Limb (tissue), 2 donors: ENCODE measurements around the gene ZCCHC7.
"Not testable (repeated sequence)": the region's sequence is repeated elsewhere in the genome, so short reads cannot be mapped to it uniquely, and the experiment has no call there.

ENCODE experiments used
- DNase-seq, 2 donors: peaks; one replicate each; pipeline ENCODE4 v3.0.0-alpha.2; 2016; ENCODE audit errors: extremely low spot score in 2 of 2

The ZCCHC7 gene

DNA sequence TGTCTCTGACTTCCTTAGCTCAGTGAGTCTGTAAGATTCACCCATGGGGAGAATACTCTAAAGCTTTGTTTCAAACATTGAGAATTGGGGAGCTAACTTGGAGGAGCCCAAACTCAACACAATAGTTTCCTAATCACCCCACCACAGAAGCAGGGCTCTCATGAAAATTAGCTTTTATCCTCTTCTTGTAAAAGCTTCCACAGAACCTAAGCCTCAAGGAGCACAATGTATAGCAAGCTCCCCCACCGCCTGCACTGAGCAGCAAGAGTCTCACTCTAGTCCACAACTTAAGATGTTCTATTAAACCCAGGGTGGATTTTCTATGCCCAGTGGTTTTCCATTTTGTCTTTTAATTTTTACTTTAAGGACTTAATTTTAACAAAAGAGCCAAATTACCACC, 253.2 kb downstream of the ZCCHC7 start:
- no peak for DNase-seq

DNA sequence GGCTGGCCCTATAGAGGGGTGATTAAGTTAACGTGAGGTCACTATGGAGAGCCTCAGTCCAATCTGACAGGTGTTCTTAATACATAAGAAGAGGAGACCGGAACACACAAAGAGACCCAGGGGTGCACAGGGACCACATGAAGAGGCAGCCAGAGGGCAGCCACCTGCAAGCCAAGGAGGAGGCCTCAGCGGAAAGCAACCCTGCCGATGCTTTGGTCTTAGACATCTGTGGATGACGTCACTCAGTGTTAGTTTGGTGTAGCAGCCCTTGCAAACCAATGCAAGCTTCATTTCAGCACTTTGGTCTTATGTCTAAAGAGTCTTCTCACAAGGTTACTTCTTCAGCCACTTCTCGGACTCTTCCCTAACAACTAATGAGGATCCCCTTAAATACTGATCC, 254.5 kb downstream of the ZCCHC7 start:
- DNase-seq: no peak

DNA sequence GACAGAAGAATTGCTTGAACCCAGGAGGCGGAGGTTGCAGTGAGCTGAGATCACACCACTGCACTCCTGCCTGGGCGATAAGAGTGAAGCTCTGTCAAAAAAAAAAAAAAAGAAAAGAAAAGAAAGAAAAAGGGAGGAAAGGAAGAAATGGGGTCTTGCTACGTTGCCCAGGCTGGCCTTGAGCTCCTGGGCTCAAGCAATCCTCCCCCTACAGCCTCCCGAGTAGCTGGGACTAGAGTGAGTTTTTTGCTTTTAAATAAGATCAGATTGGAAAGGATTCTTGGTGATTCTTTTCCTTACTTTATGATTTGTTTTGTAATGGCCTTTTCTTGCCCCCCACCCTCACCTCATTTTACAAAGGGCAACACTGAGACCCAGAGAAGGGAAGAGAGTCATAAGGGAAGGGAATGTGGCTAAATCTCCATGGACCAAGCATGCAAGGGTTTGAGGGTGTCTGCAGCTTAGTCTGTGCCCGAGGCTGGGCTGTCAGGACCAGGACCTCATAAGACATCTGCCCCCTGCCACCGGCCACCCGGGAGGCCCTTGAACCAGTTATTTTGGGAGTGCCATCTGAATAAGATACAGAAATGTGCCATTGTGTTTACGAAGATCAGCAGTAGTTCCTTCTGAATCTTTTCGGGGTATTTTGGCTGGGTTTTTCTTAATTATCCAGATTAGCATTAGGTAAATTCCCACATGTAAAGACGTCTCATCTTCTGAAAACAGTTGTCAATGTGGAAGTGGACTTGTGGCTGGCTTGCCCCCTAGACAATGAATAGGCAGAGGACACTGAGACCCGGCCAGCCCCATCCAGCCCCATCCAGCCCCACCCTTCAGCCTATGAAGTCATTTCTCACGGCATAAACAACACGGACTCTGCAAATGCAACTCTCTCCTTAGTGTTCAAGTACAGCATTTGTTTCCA, 257.6 kb downstream of the ZCCHC7 start:
- no peak for DNase-seq

DNA sequence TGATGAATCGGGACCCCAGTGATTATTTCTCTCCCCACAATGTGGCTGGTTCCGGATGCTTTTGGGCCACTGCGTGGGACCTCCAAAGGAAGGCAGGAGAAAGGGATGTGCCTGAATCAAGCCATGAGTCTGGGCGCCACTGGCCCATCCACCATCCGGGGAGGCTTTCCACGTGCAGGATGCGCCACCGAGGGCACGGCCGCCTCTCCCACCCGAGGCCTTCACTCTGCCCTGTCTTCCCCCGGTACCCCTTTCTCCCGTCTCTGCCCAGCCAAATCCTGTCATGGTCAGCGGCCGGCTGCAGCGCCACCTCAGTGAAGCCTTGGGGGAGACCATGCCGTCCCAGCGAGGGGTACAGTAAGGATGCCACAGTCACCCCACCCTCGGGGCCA, 258.2 kb downstream of the ZCCHC7 start:
- no peak for DNase-seq

DNA sequence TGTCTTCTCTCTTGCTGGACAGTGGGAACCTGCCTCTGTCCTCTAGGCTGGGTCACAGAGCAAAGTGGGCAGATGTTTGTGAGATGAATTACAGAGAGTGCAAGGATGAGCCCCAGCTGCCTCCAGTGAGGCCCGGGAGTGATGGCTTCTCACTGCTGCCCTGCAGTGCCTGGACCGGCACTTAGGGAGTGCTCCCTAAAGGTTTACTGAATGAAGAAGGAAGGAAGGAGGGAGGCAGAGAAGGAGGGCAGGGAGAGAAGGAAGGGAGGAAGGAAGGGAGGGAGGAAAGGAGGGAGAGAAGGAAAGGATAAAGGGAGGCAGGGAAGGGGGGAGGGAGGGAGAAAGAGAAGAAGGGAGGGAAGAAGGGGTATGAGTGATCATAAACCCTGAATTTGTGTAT, 259.5 kb downstream of the ZCCHC7 start:
- DNase-seq: no peak

DNA sequence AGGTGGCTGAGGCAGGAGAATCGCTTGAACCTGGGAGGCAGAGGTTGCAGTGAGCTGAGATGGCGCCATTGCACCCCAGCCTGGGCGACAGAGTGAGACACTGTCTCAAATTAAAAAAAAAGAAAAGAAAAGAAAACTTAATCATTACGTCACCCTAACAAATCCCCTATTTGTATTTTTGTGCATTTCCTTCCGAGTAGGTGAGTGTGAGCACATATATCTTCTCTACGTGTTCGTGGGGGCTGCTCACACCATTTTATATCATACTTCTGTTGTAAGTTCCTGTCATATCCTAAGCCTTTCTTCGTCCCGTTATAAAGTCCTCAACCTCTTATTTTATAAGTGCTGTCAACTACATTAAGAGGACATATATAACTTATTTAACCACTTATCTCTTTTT, 260.2 kb downstream of the ZCCHC7 start:
- DNase-seq: no peak

DNA sequence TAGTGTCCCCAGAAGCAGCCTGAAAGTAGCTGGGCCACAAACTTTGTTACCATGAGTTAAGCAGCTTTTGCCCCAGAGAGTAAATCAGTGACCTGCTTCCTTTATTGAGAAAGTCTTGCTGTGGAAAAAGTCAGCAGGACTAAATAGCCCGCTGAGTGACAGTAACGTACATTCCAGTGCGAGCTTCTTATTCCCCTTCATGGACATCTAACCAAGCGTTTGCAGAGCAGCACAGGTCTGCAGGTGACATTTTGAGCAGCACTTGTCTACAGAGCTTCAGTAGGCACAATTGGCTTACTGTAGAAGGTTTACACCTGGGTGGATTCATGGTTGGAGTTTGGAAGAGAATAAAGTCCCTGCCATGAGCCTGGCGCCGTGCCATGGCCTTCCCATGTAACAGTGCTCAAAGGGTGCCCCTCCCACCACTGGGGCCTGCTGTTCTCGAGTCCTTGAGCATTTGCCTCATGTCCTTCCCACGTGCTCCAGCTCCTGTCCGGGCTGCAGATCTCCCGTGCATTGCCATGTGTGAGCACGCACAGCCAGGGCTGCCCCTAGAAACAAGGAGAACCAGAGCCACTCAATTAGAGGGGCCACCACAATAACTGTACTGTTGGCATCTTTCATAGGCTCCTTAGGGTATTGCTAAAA, 260.8 kb downstream of the ZCCHC7 start:
- DNase-seq: no peak

DNA sequence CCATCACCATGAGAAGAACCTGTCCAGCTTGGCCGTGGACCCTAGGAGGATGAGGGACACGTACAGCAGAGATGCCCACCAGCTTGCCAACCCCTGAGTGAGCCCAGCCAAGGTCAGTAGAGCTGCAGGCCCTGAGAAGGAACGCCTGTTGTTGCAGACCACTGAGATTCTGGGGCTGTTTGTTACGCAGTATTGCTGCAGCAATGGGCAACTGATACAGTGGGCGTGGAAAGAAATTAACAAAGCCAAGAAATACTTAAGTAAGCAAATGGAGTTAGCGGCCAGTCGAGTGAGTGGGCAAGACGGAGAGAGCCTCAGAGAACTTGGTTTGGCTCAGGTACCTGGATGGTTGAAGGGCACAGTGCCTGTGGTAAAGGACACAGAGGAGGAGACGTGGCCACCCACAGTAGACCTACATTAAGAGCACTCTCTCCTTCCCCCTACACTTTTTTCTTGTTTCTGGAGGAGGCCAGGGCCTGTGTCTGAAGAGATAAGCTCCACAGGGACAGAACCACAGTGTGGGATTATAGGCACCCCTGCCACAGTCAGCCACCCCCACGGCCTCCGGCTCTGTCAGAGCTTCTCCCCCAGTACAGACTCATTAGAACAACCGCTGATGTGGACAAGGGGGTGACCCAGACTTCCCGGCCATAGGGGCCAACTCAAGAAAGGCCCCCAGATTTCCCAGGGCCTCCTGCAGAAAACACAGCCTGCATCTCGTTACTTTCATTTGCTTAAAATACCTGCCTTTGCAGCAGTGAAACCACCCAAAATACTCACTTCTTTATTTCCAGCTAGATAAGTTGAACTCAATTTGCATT, 262.0 kb downstream of the ZCCHC7 start:
- no peak for DNase-seq

DNA sequence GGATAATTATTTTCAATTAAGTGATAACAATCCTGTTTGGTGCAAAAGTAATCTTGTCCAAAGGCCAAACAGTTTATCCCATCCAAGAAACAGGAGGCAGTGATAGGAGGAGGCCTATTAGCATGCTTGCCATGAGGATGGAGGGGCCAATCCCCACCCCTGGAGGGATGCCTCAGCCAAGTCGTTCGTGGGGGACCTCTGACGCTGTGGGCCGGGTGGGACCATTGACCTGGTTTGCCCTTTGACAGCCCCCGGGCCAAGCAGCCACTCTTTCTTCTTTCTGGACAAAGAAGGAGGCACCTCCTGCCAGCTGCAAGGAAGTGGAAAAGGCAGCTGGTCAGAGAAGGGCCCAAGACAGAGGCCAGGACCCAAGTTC, 262.6 kb downstream of the ZCCHC7 start:
- no peak for DNase-seq

DNA sequence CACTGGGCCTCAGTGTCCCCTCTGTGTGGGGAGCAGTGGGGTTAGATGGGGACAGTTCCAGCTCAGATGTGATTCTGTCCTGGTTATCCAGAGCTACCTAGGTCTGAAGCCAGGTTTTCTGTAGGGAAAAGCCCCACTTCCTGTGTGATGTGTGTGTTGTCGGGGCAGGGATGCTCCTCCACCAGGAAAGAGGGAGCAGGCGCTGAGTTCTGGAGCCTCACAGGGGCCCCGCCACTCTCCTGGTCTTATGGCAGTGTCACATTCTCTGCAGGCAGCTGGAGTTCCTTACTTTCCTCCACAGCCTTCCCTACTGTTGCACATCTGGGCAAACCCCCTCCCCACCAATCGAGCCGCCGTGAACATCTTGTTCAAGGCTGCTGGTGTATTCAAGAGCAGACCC, 263.0 kb downstream of the ZCCHC7 start:
- DNase-seq: no peak

DNA sequence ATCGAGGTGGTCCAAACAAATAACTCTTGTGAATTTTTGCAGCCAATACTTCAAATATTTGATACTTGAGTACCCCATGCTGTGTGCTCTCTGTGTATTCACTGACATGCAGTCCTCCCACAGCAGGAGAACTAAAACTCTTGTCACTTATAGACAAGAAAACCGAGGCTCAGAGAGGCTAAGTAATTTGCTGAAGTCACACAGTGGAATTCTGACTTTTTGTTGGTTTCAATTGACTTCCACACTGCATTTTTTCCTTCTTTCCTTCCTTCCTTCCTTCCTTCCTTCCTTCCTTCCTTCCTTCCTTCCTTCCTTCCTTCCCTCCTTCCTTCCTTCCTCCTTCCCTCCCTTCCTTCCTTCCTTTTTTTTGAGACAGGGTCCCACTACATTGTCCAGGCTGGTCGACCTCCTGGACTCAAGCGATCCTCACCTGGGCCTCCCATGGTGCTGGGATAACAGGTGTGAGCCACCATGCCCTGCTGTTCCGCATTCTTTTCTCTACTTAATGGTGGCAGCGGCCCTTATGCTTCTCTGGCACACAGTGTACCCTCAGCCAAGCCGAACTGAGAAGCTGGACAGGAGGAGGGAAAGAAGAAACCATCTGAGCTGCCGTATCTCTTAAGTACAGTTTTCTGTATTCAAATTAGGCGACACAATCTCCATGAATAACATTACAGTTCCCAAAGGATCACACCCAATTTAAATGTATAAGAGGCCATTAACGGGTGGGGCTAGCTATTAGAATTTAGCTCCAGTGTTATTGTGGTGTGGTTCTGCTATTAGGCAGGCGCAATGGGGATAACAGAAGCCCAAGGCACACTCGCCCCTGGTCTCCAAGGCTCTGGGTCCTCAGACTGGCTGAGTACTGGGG, 263.7 kb downstream of the ZCCHC7 start:
- DNase-seq: no peak

DNA sequence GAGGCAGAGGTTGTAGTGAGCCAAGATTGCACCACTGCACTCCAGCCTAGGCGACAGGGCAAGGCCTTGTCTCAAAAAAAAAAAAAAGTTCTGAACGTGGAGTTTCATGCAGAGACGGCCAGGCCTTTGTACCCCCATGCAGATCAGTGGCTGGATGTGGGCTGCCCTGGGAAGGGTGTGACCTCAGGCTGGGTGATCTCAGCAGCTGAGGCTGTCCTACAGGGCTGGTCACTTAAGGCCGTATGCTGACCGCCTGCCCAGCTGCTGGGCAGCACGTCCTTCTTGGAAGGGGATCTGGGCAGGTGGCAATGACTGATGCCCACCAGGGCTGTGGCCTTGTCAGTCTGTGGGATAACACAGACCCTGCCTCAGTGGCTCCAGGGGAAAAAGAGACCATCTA, 264.9 kb downstream of the ZCCHC7 start:
- no peak for DNase-seq

DNA sequence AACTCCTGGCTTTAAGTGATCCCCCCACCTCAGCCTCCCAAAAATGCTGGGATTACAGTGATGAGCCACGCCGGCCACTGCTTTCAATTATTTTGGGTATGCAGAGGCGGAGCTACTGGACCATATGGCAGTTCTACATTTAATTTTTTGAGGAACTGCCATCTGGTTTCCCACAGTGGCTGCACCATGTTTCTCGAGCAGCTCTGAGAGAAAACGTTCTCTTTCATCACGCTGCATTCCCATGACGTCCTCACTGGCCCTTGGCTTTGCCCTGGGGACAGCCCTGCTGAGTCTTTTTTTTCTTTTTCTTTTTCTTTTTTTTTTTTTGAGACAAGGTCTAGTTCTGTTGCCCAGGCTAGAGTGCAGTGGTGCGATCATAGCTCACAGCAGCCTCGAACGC, 266.6 kb downstream of the ZCCHC7 start:
- no peak for DNase-seq

DNA sequence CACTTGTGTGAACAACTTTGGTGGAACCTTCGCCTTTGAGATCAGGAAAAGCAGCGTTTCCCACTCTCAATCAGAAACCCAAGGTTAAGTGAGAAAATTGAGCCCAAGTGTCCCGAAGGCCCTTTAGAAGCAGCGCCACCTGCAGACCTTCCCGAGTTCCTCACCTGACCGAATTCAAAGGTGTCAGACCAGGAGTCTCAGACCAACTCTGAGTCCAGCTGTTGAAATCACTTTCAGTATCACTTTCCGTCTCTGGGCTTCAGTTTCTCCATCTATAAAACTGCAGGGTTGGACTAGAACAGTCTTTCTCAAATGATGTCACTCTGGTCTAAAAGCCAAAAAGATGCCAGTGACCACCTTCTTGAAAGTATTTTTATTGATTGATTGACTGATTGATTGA, 270.4 kb downstream of the ZCCHC7 start:
- DNase-seq: no peak

DNA sequence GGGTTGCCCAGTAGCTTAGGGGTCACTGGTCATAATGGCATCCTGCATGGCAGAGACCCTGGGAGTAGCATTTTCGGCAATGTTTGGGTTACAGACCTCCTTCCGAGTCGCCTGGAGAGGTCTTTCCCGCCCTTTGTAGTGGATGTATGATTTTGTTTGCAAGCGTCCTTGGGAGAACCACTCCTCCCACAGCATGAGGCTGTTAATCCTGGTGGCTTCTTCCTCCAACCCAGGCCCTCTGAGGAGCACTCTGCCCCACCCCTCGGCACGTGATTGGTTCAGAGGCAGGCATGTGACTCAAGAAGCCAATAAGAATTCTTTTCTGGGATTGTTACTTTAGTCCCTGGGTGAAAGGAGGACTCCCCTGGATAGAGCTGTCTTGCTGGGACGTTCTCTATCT, 271.9 kb downstream of the ZCCHC7 start:
- DNase-seq: no peak

DNA sequence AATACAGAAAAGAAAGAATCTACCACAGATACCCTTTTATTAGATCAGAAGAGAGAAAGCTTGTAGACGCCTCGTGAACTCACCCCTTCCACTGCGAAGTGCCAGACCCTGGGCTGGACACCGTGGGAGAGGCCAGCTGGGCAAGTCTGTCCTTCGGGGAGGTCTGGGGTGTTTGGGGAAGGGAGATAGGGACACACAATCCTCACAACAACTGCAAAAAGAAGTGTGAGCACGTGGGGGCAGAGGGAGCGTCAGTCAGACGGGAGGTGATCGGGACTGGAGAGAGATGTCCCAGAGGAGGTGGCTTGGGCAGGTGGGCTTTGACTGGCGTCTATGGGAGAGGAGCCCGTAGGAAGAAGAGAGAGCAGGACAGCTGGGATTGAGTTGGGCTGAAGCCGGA, 274.9 kb downstream of the ZCCHC7 start:
- no peak for DNase-seq

DNA sequence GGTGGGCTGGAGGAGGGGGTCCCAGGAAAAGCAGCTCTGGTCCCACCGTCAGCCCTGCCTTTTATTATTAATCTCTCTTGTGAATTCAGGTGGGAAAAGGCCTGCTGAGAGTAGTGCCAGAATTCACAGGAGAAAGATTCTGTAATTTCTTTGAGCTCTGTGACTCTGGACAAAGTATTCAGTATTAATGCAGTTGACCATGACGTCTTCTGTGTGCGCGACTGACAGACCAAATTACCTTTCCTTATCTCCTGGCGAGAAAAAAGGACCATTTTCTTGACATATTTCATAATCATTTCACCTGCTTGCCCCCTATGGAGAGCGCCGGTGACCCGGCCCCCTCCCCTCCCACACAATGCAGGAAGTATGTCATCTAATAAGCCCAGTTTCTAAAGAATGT, 275.3 kb downstream of the ZCCHC7 start:
- DNase-seq: no peak

DNA sequence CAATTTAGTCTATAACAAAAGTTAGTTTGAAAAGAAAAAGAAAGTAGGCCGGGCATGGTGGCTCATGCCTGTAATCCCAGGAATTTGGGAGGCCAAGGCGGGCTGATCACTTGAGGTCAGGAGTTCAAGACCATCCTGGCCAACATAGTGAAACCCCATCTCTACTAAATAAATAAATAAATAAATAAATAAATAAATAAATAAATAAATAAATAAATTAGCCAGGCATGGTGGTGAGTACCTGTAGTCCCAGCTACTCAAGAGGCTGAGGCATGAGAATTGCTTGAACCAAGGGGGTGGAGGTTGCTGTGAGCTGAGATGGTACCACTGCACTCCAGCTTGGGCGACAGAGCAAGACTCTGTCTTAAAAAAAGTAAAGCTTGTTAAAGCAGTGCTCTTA, 277.6 kb downstream of the ZCCHC7 start:
- not testable (repeated sequence) for DNase-seq

DNA sequence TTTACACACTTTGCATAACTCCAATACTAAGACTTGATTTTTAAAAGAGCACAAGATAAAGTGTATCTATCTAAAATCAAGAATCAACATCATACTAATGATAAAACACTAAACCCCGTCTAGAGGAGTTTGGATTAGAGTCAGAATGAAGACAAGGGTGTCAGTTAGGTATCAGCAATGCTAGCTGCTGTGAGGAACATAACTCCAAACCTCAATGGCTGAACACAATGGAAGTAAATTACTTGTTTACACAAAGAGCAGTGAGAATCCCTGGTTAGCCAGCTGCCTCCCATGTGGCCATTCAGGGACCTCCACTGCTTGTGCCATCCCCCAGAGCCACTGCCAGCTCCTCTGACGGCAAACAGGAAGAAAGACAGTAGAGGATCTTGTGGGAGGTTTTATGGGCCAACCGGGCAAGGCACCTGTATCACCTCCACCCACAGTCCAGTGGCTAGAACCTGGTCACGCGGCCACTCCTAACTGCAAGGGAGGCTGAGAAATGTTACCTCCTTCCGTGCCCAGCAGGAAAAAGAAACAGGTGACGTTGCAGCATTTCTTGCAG, 278.2 kb downstream of the ZCCHC7 start:
- DNase-seq: no peak

DNA sequence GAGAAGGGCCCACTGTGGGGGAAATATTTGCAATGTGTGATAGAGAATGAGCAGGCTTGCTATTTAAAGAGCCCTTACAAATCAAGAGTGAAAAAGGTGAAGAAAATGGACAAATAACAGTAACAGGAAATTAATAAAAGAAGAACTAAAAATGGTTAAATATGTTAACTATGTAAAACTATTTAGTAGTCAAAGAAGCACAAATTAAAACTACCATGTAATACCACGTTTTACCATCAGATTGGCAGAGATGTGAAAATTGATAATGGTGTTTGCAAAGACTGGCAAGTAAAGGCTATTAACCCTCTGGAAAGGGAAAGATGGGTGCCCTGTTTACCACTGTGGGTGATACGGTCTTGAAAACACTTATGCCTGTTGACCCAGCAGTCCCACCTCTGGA, 279.0 kb downstream of the ZCCHC7 start:
- no peak for DNase-seq

DNA sequence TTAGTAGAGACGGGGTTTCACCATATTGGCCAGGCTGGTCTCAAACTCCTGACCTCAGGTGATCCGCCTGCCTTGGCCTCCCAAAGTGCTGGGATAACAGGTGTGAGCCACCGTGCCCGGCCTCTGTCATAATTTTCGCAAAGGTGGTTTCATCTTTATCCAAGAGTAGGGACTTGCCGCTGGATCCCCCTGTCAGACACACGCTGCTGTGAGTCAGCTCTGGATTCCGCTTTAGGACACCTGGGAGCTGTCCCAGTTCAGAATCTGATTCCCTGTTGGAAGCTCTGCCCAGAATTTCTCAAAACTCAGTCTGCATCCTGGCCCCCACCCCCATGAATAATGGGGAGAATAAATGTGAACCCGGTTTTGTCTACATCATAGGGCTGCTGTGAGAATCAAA, 284.2 kb downstream of the ZCCHC7 start:
- no peak for DNase-seq
